AG09309 (cell line): ENCODE measurements around the gene ABCA4.

Experiments
- DNase-seq: peaks from one replicate; pipeline ENCODE4 v3.0.0-alpha.2; 2010; ENCODE audit warnings: low read depth
- H3K4me3 ChIP-seq: 2 replicates; pipeline ENCODE4 v1.5.1; 2011; ENCODE audit warnings: mild to moderate bottlenecking, low read depth, low read length, moderate library complexity; ENCODE audit not compliant: control insufficient read depth
- CTCF ChIP-seq: IDR thresholded peaks from 2 replicates; pipeline ENCODE4 v1.5.1; 2011; ENCODE audit warnings: mild to moderate bottlenecking, low read depth, low read length, inconsistent platforms; ENCODE audit not compliant: insufficient read depth, control insufficient read depth; ENCODE audit errors: missing control alignments

Gene ABCA4

GRCh38 chr1:93965888-93966287, 155.1 kb downstream of the ABCA4 start:
- no peak for DNase-seq
- TF ChIP-seq CTCF = no peak
- H3K4me3 ChIP-seq = no peak overlapping the region

- H3K4me3 ChIP-seq = no peak overlapping the region
- no peak for DNase-seq
- TF ChIP-seq CTCF = no peak
These were observed 155.7 kb downstream of the ABCA4 start for GRCh38 chr1:93965256-93965655.

GRCh38 chr1:93964777-93965200, 156.2 kb downstream of the ABCA4 start:
- H3K4me3 ChIP-seq = no peak overlapping the region
- no peak for DNase-seq
- no peak for TF ChIP-seq CTCF

- H3K4me3 ChIP-seq = no peak overlapping the region
- TF ChIP-seq CTCF = no peak
- DNase-seq = no peak
These were observed 156.7 kb downstream of the ABCA4 start for GRCh38 chr1:93964096-93964776.

GRCh38 chr1:93963585-93963984, 157.4 kb downstream of the ABCA4 start:
- no peak for DNase-seq
- no peak overlapping the region for H3K4me3 ChIP-seq
- TF ChIP-seq CTCF = no peak

- TF ChIP-seq CTCF = no peak
- DNase-seq = no peak
- no peak overlapping the region for H3K4me3 ChIP-seq
These were observed 159.0 kb downstream of the ABCA4 start for GRCh38 chr1:93961906-93962305.
